ENCODE results near the gene KCNH3.

Gene KCNH3

DNA sequence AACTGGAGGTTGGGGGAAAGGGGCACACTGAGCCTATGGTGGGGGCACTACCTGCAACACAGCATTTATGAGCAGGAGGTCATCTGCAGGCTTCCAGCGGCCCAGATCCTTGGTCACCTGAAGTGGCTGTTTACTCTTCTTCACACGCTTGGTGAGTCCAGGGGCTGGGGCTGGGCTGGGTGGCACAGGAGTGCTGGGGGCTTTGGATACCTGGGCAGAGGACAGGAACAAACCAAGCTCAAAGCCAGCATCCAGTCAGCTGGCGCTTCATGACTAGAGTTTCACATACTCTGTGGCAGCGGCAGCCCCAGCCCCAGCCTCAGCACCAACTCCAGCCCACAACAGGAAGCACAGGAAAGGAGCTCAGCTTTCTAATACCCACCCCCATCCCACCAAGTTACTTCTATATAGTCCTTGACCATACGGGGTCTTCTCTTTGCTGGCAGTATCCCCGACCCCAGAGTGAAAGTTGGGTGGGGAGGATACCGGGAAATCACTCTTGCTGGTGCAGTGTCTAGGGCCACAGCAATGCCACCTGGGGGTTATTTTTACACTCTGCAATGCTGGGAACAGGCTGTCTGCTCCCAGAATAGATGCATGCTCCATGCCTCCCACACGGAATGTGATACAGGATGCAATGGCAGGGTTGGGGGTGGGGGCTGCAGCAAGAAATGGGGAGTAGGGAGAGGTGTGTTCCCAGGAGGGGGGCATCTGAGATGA, 26.0 kb downstream of the KCNH3 start:
- no peak for DNase-seq

DNA sequence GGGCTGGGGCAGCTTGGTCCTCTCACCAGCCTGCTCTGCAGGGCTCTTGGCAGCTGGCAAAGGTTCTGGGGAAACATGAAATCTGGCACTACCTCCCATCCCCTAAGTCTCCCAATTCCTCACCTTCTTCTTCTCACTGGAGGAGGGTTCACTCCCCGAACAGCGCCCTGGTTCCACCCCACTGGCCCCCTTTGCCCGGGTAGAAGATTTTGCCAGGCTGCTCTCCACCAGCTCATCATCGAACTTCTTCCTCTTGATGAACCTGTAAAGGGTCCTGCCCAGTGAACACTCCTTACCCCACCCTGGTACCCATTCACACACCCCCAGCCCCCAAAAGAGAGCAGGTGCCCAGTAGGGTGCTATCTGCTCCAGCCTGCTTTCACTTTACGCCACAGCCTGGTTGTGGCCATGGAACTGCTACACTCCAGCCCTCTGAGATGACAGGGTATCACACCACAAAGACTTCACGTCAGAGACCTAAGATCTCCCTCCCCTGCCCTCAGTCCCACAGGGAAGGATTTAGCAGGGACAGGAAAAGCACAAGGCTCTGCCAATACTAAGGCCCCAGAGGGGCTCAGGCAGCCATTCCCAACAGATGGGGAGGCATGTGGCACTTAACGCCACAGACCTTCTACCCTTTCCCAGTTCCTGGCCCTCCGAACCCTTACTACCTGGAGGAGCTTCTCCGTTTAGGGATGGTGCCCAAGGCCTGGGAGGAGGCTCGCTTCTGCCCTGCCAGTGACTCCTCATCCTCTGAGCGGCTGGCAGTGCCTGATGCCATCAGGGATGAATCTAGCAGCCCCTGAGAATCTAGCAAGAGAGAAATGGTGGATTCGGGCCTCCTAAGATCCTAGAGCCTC, 26.8 kb downstream of the KCNH3 start:
- DNase-seq, result no peak

- DNase-seq, result no peak
Observed at GRCh38 chr12:49566361-49566760, 27.5 kb downstream of the KCNH3 start.

- DNase-seq, result no peak
Observed at GRCh38 chr12:49567302-49567610, 28.4 kb downstream of the KCNH3 start.

GRCh38 chr12:49567611-49568441, 29.0 kb downstream of the KCNH3 start, which contains the start of gene MCRS1:
MCRS1 (minus strand) TSS chr12:49568142; CDS start chr12:49566731, 1,411 bp downstream.
- peak; percentile 97 for DNase-seq

DNA sequence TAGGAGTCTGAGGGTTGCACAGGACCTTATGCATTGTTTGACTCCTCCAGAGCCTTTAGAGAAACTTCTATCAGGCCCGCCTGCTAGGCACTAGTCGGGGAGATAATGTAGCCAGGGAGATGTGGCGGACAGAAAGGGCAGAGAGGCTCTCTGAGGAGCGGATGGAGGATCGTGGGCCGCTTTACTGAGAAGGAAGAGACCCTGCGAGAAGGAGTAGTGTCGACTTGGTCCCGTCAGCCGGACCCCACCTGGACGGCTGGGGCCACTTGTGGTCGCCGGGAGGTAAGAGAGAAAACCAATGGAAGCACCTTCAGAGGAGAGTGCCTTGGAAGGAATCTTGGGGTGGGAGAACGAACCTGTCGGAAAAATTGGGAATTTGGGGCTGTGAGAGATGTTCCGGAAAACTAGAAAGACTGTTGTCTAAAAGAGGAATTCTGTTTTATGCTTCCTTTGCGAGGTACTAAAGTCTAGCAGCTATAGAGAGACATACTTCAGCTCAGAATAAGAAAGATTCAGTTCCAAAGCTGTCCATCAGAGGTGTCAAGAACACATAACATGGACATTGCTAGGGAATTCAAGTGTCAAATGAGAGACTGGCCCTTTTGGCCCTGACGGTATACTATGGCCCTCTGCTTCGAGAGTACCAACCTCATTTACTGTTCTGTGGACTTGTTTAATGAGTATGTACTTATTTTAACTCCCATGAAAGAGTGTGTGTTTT, 29.8 kb downstream of the KCNH3 start:
- no peak for DNase-seq

GRCh38 chr12:49577589-49578315, 38.9 kb downstream of the KCNH3 start:
- no peak for DNase-seq

DNA sequence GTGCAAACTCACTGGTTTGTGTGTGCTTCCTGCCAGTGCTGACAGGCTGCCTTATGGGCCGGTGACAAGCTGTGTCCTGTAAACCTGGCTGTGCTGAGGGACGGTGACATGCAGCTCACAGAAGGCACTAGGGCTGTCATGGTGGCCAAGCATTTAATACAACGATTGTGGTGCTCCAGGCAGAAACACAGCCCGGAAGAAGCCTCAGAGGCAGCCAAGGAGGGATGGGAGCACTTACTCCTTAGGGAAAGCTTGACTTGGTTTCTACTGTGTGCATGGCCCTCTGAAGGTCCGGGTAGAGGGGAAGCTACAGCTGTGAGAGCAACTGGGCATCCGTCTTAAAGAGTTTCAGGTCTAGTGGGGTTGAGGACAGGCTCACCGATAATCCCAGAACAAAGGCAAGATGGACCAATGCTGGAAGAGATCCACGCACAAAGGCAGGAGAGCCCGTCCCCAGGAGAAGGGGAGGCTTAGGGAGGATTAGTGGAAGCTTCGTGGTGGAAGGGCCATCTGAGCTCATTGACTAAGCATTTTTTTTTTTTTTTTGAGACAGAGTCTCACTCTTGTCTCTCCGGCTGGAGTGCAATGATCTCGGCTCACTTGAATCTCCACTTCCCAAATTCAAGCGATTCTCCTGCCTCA, 39.8 kb downstream of the KCNH3 start:
- DNase-seq, result peak; percentile 24

- DNase-seq, result peak; percentile 89
Observed at GRCh38 chr12:49580572-49581535, 42.0 kb downstream of the KCNH3 start.

- no peak for DNase-seq
Observed at GRCh38 chr12:49582201-49582600, 43.4 kb downstream of the KCNH3 start.

DNA sequence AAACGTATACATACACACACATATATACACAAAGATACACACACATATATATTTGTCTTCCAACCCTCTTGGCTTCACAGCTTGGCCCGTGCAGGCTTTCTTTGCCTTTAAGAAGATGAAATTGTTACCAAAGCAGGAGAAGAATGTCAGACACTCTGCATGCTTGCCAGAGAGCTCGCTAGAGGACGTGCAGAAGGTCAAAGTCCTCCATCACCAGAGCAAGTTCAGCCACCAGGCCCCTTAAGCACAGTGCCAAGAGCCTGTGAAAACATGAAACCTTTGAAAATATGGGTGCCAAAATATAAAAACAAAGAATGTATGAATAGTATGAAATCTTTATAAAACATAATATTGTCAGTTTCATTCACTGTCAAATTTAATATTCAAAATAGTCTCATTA, 44.0 kb downstream of the KCNH3 start:
- no peak for DNase-seq

- DNase-seq, result no peak
Observed at GRCh38 chr12:49583366-49584094, 44.7 kb downstream of the KCNH3 start.

- DNase-seq, result no peak
Observed at GRCh38 chr12:49584591-49584990, 45.8 kb downstream of the KCNH3 start.

- DNase-seq, result no peak
Observed at GRCh38 chr12:49585477-49586459, 46.9 kb downstream of the KCNH3 start.

DNA sequence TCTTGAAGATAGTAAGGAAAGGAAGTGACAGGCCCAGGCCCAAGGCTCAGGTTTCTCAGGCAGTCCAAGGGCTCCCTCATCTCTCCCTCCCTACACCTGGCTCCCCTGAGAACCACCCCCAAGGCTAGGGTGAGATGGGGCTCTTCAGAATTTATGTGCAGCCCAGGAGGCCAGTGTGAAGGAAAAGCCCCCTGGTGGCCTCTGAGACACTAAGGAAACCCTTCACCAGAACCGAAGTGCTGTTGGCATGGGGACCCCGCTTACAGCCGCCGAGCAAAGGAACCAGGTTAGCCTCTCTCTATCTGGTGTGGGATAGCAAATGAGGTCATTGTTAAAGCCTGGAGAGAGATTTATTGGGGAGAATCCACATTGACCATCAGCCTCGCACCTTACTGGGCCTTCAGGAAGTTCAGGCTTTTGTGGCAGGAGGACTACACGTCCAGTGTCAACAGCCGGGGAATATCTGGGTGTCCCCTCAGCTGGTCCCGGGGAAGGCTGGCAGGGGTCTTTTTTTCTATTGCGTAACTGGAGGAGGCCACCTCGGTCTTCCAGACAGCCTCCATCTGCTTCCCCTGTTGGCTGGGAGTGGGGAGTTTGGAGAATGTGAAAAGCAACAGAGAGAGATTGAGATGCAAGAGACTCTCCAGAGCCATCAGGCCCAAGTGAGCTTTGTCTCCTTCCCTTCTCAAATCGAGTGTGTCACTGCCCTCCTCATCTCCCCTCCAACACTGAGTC, 48.5 kb downstream of the KCNH3 start:
- no peak for DNase-seq

DNA sequence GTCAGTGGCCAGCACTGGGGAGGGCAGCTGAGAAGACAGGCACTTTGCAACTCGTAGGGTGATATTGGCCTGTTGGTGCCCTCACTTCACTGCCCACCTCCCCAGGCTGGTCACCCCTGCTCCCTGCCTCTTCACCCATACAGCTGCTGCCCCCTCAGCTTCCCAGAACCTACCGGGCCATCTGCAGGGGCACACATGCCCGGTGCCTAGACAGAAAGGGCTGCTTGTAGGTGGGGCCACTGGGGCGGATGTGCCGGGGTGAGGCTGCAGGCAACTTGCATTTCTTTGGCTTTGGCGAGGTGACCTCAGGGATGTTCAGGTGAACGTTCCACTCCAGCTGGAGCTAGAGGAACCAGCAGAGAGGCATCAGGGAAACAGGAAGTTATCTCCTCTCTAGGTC, 49.5 kb downstream of the KCNH3 start:
- DNase-seq, result no peak

DNA sequence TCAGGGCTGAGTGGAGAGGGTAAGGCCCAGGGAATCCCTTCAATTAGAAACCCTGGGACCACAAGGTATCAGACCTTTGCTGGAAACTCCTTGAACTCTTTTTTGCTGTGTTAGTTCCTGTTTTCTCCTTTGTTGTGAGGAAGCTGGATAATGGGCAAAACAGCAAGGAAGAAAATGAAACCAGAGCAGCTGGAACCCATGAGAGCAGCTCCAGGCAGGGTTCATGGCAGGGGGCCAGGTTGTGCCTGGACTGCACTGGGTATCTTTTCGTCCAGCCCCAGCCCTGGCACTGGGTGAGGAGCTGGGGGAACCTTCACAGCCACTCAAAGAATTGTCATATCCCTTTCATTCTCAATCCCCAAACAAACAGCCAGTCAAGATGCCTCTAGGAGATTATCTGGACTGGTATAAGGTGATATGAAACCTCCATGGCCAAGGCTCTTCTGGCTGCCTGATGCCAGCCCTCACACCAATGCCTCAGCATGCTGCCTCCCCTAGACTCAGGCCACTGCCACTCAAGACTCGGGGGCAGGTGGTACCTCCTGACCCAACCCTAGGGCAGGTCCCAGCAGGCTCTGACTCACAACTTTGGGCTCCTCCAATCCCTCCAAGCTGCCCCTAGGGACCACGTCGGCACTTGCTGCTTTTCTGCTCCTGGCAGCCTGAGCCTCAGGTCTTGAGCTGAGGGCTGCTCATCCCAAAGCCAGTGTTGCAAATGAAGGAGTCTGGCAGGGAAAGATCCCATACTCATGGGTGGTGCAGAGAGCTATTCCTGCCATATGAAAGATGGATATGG, 50.1 kb downstream of the KCNH3 start:
- DNase-seq, result no peak

All from retina (tissue), 1 donor.